HEK293 (cell line): ENCODE measurements around the gene LARGE1.

Experiments used
- CTCF ChIA-PET: fragments of 350-600 bp; formaldehyde crosslinking; extraction: SDS; loops from one replicate; lab custom pipeline; 2021; ENCODE audit warnings: antibody characterized with exemption; lab: Yijun Ruan, JAX
- POLR2A ChIA-PET: fragments of 300-600 bp; formaldehyde crosslinking; extraction: SDS; loops from one replicate; lab custom pipeline; 2020; ENCODE audit warnings: antibody characterized with exemption, inconsistent platforms; lab: Yijun Ruan, JAX
- H3K27ac ChIP-seq: fragments of 200-500 bp; sonication (Bioruptor generic); 2 replicates; pipeline ENCODE4 v1.5.1; 2014; ENCODE audit warnings: low read depth, low read length, control low read depth, inconsistent platforms; ENCODE audit errors: extremely low read depth
- H3K36me3 ChIP-seq, 2 experiments: fragments of 200-500 bp in 1 of 2; sonication (Bioruptor generic) in 1 of 2; 1 replicate in 1 of 2; 2 replicates in 1 of 2; pipeline ENCODE4 v1.5.1; 2014 to 2017; ENCODE audit warnings: inconsistent platforms in 2 of 2, low read length in 2 of 2; ENCODE audit not compliant: control insufficient read depth in 2 of 2, insufficient read depth in 1 of 2
- H3K4me1 ChIP-seq: fragments of 200-500 bp; sonication (Bioruptor generic); 2 replicates; pipeline ENCODE4 v1.5.1; 2014; ENCODE audit warnings: mild to moderate bottlenecking, low read length, inconsistent platforms; ENCODE audit not compliant: control insufficient read depth, insufficient read depth
- H3K4me3 ChIP-seq: 2 replicates; pipeline ENCODE4 v1.5.1; 2011; ENCODE audit warnings: low read depth, mild to moderate bottlenecking, control low read depth, low read length, moderate library complexity
- H3K9me3 ChIP-seq: fragments of 200-500 bp; sonication (Bioruptor generic); 2 replicates; pipeline ENCODE4 v1.5.1; 2014; ENCODE audit warnings: low read depth, low read length, inconsistent platforms; ENCODE audit not compliant: control insufficient read depth, insufficient read depth
- BCL11B ChIP-seq: fragments of 450-650 bp; formaldehyde crosslinking; IDR thresholded peaks from 2 replicates; pipeline ENCODE4 v1.5.1; 2016; ENCODE audit warnings: low read depth, missing biosample characterization, missing genetic modification characterization
- GLI4 ChIP-seq: fragments of 450-650 bp; formaldehyde crosslinking; IDR thresholded peaks from 2 replicates; pipeline ENCODE4 v1.5.1; 2016; ENCODE audit warnings: missing biosample characterization, missing genetic modification characterization
- HOXA7 ChIP-seq: sonication (generic); formaldehyde crosslinking; IDR thresholded peaks from 2 replicates; pipeline ENCODE4 v1.8.1; 2022; ENCODE audit warnings: missing genetic modification reagents, borderline replicate concordance
- HOXD13 ChIP-seq: sonication (generic); formaldehyde crosslinking; IDR thresholded peaks from 2 replicates; pipeline ENCODE4 v1.8.0; 2022; ENCODE audit warnings: missing genetic modification reagents, borderline replicate concordance
- SCRT2 ChIP-seq: fragments of 450-650 bp; formaldehyde crosslinking; IDR thresholded peaks from 2 replicates; pipeline ENCODE4 v1.5.1; 2016; ENCODE audit warnings: missing biosample characterization, missing genetic modification characterization
- SETDB1 ChIP-seq: IDR thresholded peaks from one replicate; pipeline ENCODE4 v1.6.1; 2017; ENCODE audit warnings: mild to moderate bottlenecking, low read length, moderate library complexity, mixed read lengths; ENCODE audit not compliant: insufficient read length
- YY1 ChIP-seq: fragments of 450-650 bp; formaldehyde crosslinking; IDR thresholded peaks from 2 replicates; pipeline ENCODE4 v1.5.1; 2018; ENCODE audit warnings: missing biosample characterization, missing genetic modification characterization
- ZEB2 ChIP-seq: fragments of 450-650 bp; formaldehyde crosslinking; IDR thresholded peaks from 2 replicates; pipeline ENCODE4 v1.5.1; 2016; ENCODE audit warnings: missing biosample characterization, missing genetic modification characterization
- ZFHX2 ChIP-seq: fragments of 450-650 bp; formaldehyde crosslinking; conservative IDR thresholded peaks from 2 replicates; pipeline ENCODE4 v1.5.1; 2016; ENCODE audit warnings: missing biosample characterization, missing genetic modification characterization
- ZFP41 ChIP-seq: fragments of 450-650 bp; formaldehyde crosslinking; IDR thresholded peaks from 2 replicates; pipeline ENCODE4 v1.5.1; 2016; ENCODE audit warnings: missing biosample characterization, missing genetic modification characterization, borderline replicate concordance
- ZNF114 ChIP-seq: fragments of 450-650 bp; formaldehyde crosslinking; IDR thresholded peaks from 2 replicates; pipeline ENCODE4 v1.5.0; 2017; ENCODE audit warnings: missing biosample characterization, missing genetic modification characterization
- ZNF138 ChIP-seq: fragments of 450-650 bp; formaldehyde crosslinking; IDR thresholded peaks from 2 replicates; pipeline ENCODE4 v1.5.1; 2016; ENCODE audit warnings: missing biosample characterization, missing genetic modification characterization, borderline replicate concordance
- ZNF174 ChIP-seq: fragments of 450-650 bp; formaldehyde crosslinking; IDR thresholded peaks from 2 replicates; pipeline ENCODE4 v1.5.0; 2017; ENCODE audit warnings: missing biosample characterization, mild to moderate bottlenecking, missing genetic modification characterization
- ZNF202 ChIP-seq: fragments of 450-650 bp; formaldehyde crosslinking; IDR thresholded peaks from 2 replicates; pipeline ENCODE4 v1.5.1; 2016; ENCODE audit warnings: missing biosample characterization, missing genetic modification characterization, borderline replicate concordance
- ZNF221 ChIP-seq: fragments of 450-650 bp; formaldehyde crosslinking; IDR thresholded peaks from 2 replicates; pipeline ENCODE4 v1.5.1; 2017; ENCODE audit warnings: missing biosample characterization, missing genetic modification characterization, borderline replicate concordance
- ZNF394 ChIP-seq: fragments of 450-650 bp; formaldehyde crosslinking; IDR thresholded peaks from 2 replicates; pipeline ENCODE4 v1.5.1; 2016; ENCODE audit warnings: missing biosample characterization, missing genetic modification characterization, mild to moderate bottlenecking, moderate library complexity, borderline replicate concordance
- ZNF473 ChIP-seq: fragments of 450-650 bp; formaldehyde crosslinking; IDR thresholded peaks from 2 replicates; pipeline ENCODE4 v1.5.1; 2017; ENCODE audit warnings: missing biosample characterization, missing genetic modification characterization
- ZNF529 ChIP-seq: fragments of 450-650 bp; formaldehyde crosslinking; IDR thresholded peaks from 2 replicates; pipeline ENCODE4 v1.5.1; 2017; ENCODE audit warnings: missing genetic modification characterization, missing biosample characterization; ENCODE audit not compliant: insufficient replicate concordance
- ZNF571 ChIP-seq: fragments of 450-650 bp; formaldehyde crosslinking; IDR thresholded peaks from 2 replicates; pipeline ENCODE4 v1.5.0; 2017; ENCODE audit warnings: missing biosample characterization, missing genetic modification characterization
- ZNF621 ChIP-seq: fragments of 450-650 bp; formaldehyde crosslinking; IDR thresholded peaks from 2 replicates; pipeline ENCODE4 v1.5.1; 2017; ENCODE audit warnings: missing biosample characterization, missing genetic modification characterization
- ZNF654 ChIP-seq: fragments of 450-650 bp; formaldehyde crosslinking; IDR thresholded peaks from 2 replicates; pipeline ENCODE4 v1.5.1; 2016; ENCODE audit warnings: low read depth, missing biosample characterization, missing genetic modification characterization
- ZNF701 ChIP-seq: fragments of 450-650 bp; formaldehyde crosslinking; IDR thresholded peaks from 2 replicates; pipeline ENCODE4 v1.5.1; 2016; ENCODE audit warnings: missing biosample characterization, missing genetic modification characterization
- ZNF776 ChIP-seq: fragments of 450-650 bp; formaldehyde crosslinking; IDR thresholded peaks from 2 replicates; pipeline ENCODE4 v1.5.0; 2017; ENCODE audit warnings: missing biosample characterization, missing genetic modification characterization, borderline replicate concordance
- ZNF777 ChIP-seq: fragments of 450-650 bp; formaldehyde crosslinking; IDR thresholded peaks from 2 replicates; pipeline ENCODE4 v1.5.1; 2017; ENCODE audit warnings: missing biosample characterization, missing genetic modification characterization, borderline replicate concordance
- ZNF791 ChIP-seq: fragments of 450-650 bp; formaldehyde crosslinking; IDR thresholded peaks from 2 replicates; pipeline ENCODE4 v1.5.1; 2016; ENCODE audit warnings: missing biosample characterization, missing genetic modification characterization
- ZSCAN23 ChIP-seq: fragments of 450-650 bp; formaldehyde crosslinking; IDR thresholded peaks from 2 replicates; pipeline ENCODE4 v1.5.1; 2016; ENCODE audit warnings: missing biosample characterization, missing genetic modification characterization
- TF ChIP-seq, protein P1 (sequence below): fragments of 450-650 bp; formaldehyde crosslinking; IDR thresholded peaks from 2 replicates; pipeline ENCODE4 v1.5.1; 2016; ENCODE audit warnings: missing biosample characterization, missing genetic modification characterization
- TF ChIP-seq, protein P2 (sequence below): fragments of 450-650 bp; formaldehyde crosslinking; IDR thresholded peaks from 2 replicates; pipeline ENCODE4 v1.5.1; 2016; ENCODE audit warnings: missing biosample characterization, missing genetic modification characterization

Gene LARGE1

DNA sequence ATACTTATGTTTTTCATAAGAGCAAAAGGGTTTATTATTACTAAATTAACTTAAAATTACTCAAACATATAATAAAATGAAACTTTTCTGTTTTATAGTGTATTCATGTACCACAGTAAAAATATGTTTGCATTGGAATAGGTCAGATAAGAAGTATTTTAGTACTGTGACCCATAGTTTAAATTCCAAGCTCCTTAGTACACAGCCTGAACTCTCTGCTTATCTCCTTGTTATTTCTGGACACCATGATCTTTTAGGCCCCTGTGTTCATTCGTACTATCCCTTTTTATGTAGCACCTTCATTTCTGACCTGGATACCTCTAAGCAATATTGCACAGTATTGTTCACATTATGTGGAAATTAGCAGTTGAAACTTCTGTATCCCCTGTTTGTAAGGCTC lies 565.3 kb downstream of the LARGE1 start:
- H3K9me3 ChIP-seq = no peaks in the 10 kb centered on the region
- H3K36me3 ChIP-seq = no peaks in the 10 kb centered on the region
- TF ChIP-seq ZNF571 (tag by site-specific recombination) (no peak), ZNF202 (tag by site-specific recombination) (no peak), ZNF621 (tag by site-specific recombination) (no peak), ZNF529 (tag by site-specific recombination) (no peak)
- TF ChIP-seq, protein P1, sequence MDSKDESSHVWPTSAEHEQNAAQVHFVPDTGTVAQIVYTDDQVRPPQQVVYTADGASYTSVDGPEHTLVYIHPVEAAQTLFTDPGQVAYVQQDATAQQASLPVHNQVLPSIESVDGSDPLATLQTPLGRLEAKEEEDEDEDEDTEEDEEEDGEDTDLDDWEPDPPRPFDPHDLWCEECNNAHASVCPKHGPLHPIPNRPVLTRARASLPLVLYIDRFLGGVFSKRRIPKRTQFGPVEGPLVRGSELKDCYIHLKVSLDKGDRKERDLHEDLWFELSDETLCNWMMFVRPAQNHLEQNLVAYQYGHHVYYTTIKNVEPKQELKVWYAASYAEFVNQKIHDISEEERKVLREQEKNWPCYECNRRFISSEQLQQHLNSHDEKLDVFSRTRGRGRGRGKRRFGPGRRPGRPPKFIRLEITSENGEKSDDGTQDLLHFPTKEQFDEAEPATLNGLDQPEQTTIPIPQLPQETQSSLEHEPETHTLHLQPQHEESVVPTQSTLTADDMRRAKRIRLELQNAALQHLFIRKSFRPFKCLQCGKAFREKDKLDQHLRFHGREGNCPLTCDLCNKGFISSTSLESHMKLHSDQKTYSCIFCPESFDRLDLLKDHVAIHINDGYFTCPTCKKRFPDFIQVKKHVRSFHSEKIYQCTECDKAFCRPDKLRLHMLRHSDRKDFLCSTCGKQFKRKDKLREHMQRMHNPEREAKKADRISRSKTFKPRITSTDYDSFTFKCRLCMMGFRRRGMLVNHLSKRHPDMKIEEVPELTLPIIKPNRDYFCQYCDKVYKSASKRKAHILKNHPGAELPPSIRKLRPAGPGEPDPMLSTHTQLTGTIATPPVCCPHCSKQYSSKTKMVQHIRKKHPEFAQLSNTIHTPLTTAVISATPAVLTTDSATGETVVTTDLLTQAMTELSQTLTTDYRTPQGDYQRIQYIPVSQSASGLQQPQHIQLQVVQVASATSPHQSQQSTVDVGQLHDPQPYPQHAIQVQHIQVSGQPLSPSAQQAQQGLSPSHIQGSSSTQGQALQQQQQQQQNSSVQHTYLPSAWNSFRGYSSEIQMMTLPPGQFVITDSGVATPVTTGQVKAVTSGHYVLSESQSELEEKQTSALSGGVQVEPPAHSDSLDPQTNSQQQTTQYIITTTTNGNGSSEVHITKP (tag by site-specific recombination) = no peak
- H3K27ac ChIP-seq = no peak overlapping the region
- no peak overlapping the region for H3K4me3 ChIP-seq
- POLR2A ChIA-PET = no interaction called here
- CTCF ChIA-PET = no interaction called here
- no peaks in the 10 kb centered on the region for H3K4me1 ChIP-seq

DNA sequence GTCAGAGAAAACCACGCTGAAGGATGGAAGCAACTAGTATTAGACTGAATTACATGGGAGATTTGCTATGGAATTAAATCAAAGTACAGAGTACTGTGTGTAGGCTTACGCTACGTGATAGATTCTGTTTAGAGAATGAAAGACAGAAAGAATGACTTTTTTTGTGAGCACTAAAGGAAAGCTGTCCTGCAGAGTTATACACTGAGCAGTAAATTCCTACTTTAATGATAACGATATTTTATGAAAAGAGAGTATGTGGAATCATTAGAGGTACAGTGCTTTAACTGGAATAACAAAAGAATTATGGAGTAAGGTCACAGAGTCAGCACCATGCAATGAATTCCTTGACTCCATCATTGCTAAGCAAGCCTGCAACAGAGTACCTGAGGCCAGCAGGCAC lies 566.8 kb downstream of the LARGE1 start:
- ChIA-PET CTCF (no interaction called here), POLR2A (no interaction called here)
- Histone ChIP-seq H3K9me3 (no peaks in the 10 kb centered on the region), H3K4me1 (no peaks in the 10 kb centered on the region), H3K27ac (no peak overlapping the region), H3K4me3 (no peak overlapping the region), H3K36me3 (no peaks in the 10 kb centered on the region)
- TF ChIP-seq, protein P2, sequence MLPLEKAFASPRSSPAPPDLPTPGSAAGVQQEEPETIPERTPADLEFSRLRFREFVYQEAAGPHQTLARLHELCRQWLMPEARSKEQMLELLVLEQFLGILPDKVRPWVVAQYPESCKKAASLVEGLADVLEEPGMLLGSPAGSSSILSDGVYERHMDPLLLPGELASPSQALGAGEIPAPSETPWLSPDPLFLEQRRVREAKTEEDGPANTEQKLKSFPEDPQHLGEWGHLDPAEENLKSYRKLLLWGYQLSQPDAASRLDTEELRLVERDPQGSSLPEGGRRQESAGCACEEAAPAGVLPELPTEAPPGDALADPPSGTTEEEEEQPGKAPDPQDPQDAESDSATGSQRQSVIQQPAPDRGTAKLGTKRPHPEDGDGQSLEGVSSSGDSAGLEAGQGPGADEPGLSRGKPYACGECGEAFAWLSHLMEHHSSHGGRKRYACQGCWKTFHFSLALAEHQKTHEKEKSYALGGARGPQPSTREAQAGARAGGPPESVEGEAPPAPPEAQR (tag by site-specific recombination) = no peak
- TF ChIP-seq ZNF174 (no peak), ZNF621 (tag by site-specific recombination) (no peak), HOXD13 (CRISPR knock-in tag) (no peak), ZNF529 (tag by site-specific recombination) (no peak), ZNF776 (tag by site-specific recombination) (no peak), ZNF654 (tag by site-specific recombination) (no peak), HOXA7 (CRISPR knock-in tag) (no peak), ZNF394 (no peak), ZNF221 (tag by site-specific recombination) (no peak), ZNF138 (tag by site-specific recombination) (no peak), ZNF791 (tag by site-specific recombination) (no peak), ZFHX2 (tag by site-specific recombination) (no peak), ZFP41 (tag by site-specific recombination) (no peak)

DNA sequence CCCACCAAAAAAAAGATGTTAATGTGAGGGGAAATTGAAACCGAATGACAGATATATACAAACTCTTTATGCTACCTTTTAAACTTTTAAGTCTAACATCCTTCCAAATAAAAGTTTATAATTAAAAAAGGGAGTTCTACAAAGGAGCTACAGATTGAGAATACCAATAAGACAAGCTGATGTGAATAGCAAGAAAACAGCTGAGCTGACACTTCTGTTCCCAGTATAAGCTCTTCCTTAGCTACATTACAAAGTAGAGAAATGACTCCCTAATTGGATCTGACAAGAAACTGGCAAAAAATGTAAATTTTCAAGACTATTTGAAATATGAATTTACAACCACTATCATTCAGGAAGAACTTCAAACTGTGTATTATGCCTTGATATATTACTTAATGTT lies 567.5 kb downstream of the LARGE1 start:
- H3K36me3 ChIP-seq = no peaks in the 10 kb centered on the region
- ChIA-PET CTCF (interaction anchor here (0.6 kb wide), 1 partner anchor 1859 kb away, joined by 3 read pairs; no protein-coding TSS in a partner anchor), POLR2A (no interaction called here)
- H3K27ac ChIP-seq = no peak overlapping the region
- H3K9me3 ChIP-seq = no peaks in the 10 kb centered on the region
- TF ChIP-seq GLI4 (tag by site-specific recombination) (no peak), ZNF473 (tag by site-specific recombination) (no peak), ZSCAN23 (tag by site-specific recombination) (no peak), ZEB2 (no peak), ZNF114 (tag by site-specific recombination) (no peak), SCRT2 (tag by site-specific recombination) (no peak), BCL11B (tag by site-specific recombination) (no peak), ZNF777 (no peak), SETDB1 (no peak), YY1 (tag by site-specific recombination) (no peak), ZNF701 (tag by site-specific recombination) (no peak)
- H3K4me1 ChIP-seq = no peaks in the 10 kb centered on the region
- H3K4me3 ChIP-seq = no peak overlapping the region
